Pancreas (tissue), 10 donors: Measurements from ENCODE around the gene ARNT2. TPM values are rescaled to one million over a fixed set of nuclear protein-coding genes. Genes with fewer than 3 reads are reported as not detected.

Experiments
- ATAC-seq, 4 donors: fragments of 200-7000 bp; cut with Tn5 transposase; one replicate each; pipeline versions ENCODE4 v1.8.0 to v1.9.1; 2020; ENCODE audit warnings: mild to moderate bottlenecking in 4 of 4, moderate library complexity in 4 of 4
- DNase-seq, 6 donors: peaks; one replicate each; pipeline ENCODE4 v3.0.0-alpha.2; 2020
- FAIRE-seq: peaks from 2 replicates; lab custom pipeline; 2012; peaks lifted over from hg19 to GRCh38; lab: Jason Lieb, UNC
- H3K27ac ChIP-seq, 4 donors: fragments of 200-600 bp; sonication (generic); 1 replicate in 3 of 4; 2 replicates in 1 of 4; pipeline versions ENCODE4 v1.5.0 to v1.8.0; 2020
- H3K27me3 ChIP-seq, 4 donors: fragments of 200-600 bp; one replicate each; pipeline ENCODE4 v1.8.0; 2021
- H3K36me3 ChIP-seq, 3 donors: fragments of 200-600 bp; sonication (generic) in 1 of 3; one replicate each; pipeline versions ENCODE4 v1.5.0 to v1.8.0; 2020 to 2021
- H3K4me1 ChIP-seq, 3 donors: fragments of 200-600 bp; one replicate each; pipeline ENCODE4 v1.8.0; 2021
- H3K4me3 ChIP-seq, 4 donors: fragments of 200-600 bp; sonication (generic) in 2 of 4; one replicate each; pipeline versions ENCODE4 v1.5.0 to v1.8.0; 2020 to 2021
- H3K9me3 ChIP-seq, 4 donors: fragments of 200-600 bp; one replicate each; pipeline ENCODE4 v1.8.0; 2021
- WGBS, 2 donors: extraction: QIAGEN DNeasy Blood & Tissue Kit; methylation state at CpG; one replicate each; pipeline ENCODE4 v1.1.7; 2013; 5-methylcytosine and 5-hydroxymethylcytosine counted together
- intact Hi-C, 3 donors: fragments of 100-400 bp; cut with DNase I; formaldehyde crosslinking; loops; one replicate each; pipeline versions ENCODE4 v1.11.1 to v1.14.2; 2022
- polyA plus RNA-seq, 2 donors: library from polyadenylated mRNA; stranded (reverse); fragments of 200-250 nt; gene quantifications; one replicate each; pipeline ENCODE4 v1.2.3, GENCODE V29; 2013
- total RNA-seq, 6 donors: library from RNA; stranded (reverse); fragmentation: NEBNext Ultra II Directional in 4 of 6; extraction: Animal tissue kit (Norgen Biotek cat#: 25700) in 4 of 6; gene quantifications; one replicate each; pipeline versions ENCODE4 v1.2.1 to v1.2.4, GENCODE V29; 2021 to 2023
- TF ChIP-seq, protein P1 (sequence below), 4 donors: fragments of 200-600 bp; sonication (generic) in 3 of 4; IDR thresholded peaks; one replicate each; pipeline versions ENCODE4 v1.5.0 to v1.8.0; 2021; ENCODE audit warnings: antibody characterized with exemption in 4 of 4
- donor health status: healthy with polysubstance abuse.
- donor health status: DM: no; HTN: no; CAD: no; lungs with moderate emphysema.
- donor health status: DM: no; HTN: no; CAD: no.
- donor health status: control.
- donor health status: control.
- donor health status: Bipolar disorder and iron deficiency.
- donor health status: DM: yes; HTN: yes; CAD: no.
- donor health status: DM: no; HTN: no; CAD: no.
- donor health status: DM: no; HTN: no; CAD: no.
- donor health status: DM: yes; HTN: yes; CAD: no.

ARNT2 gene
- total and polyA plus RNA-seq, 8 donors: 2.1 to 18.1 (median 5.4) TPM

DNA sequence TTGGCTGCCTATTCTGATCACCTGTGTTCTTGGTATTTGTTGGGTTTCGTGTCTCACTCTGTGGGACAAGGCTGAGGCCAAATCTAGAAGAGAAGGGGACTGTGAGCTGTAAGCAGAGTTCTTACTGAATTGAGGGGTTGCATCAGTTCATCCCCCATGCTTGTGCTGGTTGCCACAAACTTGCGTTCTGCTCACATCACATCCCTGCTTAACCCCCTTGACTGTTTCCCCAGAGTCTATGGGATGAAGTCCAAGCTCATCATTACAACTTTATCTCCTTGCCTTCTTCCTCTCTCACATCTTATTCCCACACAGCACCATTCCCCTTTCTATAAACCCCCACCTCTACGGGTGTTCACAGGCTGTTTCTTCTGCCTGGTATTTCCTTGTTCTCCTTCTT, 147.2 kb downstream of the ARNT2 start:
- Histone ChIP-seq H3K9me3 (no peaks in the 10 kb centered on the region), H3K4me1 (no peaks in the 10 kb centered on the region), H3K4me3 (no peak overlapping the region), H3K27ac (no peak overlapping the region), H3K36me3 (no peaks in the 10 kb centered on the region), H3K27me3 (no peaks in the 10 kb centered on the region)
- no peak for DNase-seq
- 85 to 89% methylated on average over 3 of the region's 3 CpGs for WGBS, 2 donors
- FAIRE-seq: no peak
- no peak for ATAC-seq
- TF ChIP-seq, protein P1, sequence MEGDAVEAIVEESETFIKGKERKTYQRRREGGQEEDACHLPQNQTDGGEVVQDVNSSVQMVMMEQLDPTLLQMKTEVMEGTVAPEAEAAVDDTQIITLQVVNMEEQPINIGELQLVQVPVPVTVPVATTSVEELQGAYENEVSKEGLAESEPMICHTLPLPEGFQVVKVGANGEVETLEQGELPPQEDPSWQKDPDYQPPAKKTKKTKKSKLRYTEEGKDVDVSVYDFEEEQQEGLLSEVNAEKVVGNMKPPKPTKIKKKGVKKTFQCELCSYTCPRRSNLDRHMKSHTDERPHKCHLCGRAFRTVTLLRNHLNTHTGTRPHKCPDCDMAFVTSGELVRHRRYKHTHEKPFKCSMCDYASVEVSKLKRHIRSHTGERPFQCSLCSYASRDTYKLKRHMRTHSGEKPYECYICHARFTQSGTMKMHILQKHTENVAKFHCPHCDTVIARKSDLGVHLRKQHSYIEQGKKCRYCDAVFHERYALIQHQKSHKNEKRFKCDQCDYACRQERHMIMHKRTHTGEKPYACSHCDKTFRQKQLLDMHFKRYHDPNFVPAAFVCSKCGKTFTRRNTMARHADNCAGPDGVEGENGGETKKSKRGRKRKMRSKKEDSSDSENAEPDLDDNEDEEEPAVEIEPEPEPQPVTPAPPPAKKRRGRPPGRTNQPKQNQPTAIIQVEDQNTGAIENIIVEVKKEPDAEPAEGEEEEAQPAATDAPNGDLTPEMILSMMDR (IDR thresholded peaks at IDR 0.05): no peak
- intact Hi-C loops: no loop called here

DNA sequence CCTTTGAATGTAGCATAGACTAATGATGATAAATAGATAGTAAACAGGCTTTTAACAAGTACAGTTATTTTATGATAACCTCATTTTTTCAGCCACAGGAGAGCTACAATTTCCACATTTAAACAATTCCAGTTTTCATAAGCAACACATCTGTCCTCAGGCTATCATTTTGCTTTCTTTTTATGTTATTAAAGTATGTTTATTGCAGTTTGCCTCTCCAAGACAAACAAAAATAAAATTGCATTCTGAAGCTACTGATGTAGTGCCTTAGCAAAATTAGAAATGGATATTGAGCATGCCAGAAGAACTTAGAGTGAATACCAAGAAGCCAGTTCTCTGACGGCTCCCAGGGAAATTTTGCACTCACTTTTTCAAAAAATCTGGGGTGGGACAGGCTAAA, 150.4 kb downstream of the ARNT2 start:
- H3K9me3 ChIP-seq: no peaks in the 10 kb centered on the region
- FAIRE-seq (no peak), DNase-seq (no peak), ATAC-seq (no peak)
- no peaks in the 10 kb centered on the region for H3K27me3 ChIP-seq
- H3K27ac ChIP-seq: no peak overlapping the region
- intact Hi-C loops: no loop called here
- 95 to 96% methylated on average over 1 of the region's 1 CpG for WGBS, 2 donors
- TF ChIP-seq, protein P1 (IDR thresholded peaks at IDR 0.05): no peak
- H3K4me3 ChIP-seq: no peak overlapping the region
- H3K4me1 ChIP-seq: no peaks in the 10 kb centered on the region
- H3K36me3 ChIP-seq: no peaks in the 10 kb centered on the region

DNA sequence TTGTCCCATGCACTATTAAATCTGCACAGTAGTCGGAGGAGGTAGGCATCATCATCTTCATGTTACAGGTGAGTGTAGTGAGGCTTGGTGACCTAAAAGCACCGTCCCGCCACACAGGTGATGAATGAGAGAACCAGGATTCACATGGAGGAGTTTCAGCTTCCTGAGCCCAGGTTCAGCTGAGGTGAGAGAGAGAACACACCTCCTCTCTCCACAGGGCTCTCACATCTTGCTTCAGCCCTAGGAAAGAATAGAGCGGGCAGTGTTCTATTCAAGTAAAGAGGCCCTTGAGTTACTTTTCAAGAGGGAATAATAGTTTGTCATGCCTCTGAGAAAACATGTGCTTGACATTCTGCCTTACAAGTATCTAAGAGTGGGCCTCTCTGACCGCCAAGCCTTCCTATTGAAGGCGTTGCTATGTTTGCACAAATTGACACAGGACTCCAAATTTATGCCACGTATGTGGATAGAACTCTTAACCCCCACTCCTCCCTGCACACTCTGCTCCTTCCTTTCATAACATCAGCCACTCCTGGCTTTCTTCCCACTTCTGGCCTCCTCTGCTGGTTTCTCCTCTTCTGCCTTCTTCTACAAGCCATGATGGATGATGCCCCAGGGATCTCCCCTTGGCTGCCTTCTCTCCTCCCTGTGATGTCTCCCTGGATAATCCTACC, 152.6 kb downstream of the ARNT2 start:
- DNase-seq: no peak
- TF ChIP-seq, protein P1 (IDR thresholded peaks at IDR 0.05): no peak
- H3K4me3 ChIP-seq: no peak overlapping the region
- FAIRE-seq: no peak
- no peak for ATAC-seq
- no peaks in the 10 kb centered on the region for H3K4me1 ChIP-seq
- 87 to 88% methylated on average over 7 of the region's 7 CpGs for WGBS, 2 donors
- H3K9me3 ChIP-seq: no peaks in the 10 kb centered on the region
- H3K27ac ChIP-seq: no peak overlapping the region
- H3K27me3 ChIP-seq: no peaks in the 10 kb centered on the region
- intact Hi-C loops: no loop called here
- H3K36me3 ChIP-seq: no peaks in the 10 kb centered on the region

DNA sequence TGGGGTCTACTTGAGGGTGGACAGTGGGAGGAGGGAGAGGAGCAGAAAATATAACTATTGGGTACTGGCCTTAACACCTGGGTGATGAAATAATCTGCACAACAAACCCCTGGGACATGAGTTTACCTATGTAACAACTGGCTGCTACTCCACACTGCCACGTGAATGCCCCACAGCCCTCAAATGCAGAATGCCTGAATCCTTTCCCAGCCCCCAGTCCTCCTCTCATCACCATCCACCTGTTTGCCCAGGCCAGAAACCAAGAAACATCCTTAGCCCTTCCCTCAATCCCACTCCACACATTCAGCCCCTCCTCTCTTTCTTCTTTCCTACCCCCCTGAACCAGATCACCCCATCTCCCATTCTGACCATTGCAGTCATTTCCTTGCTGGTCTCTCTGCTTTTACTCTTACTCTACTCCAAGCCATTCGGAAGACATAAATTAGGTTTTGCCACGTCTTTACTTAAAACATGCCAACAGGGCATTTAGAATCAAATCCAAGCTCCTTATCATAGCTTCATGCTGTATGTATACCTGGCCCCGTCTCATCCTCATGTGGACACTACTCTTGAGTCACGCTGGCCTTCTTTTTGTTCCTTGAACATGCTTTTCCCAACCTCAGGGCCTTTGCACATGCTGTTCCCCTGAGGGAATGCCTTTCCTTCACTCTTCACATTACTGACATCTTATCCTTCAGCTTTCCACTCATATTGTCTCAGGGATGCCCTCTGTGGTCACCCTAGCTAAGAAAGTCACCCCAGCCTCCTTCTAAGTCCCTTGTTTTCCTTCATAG, 153.5 kb downstream of the ARNT2 start:
- no peak for FAIRE-seq
- no peak overlapping the region for H3K27ac ChIP-seq

More for the DNA sequence above, 153.5 kb downstream of the ARNT2 start:
- ATAC-seq (no peak), DNase-seq (no peak)
- intact Hi-C loops: no loop called here
- 80 to 93% methylated on average over 5 of the region's 5 CpGs for WGBS, 2 donors
- TF ChIP-seq, protein P1 (IDR thresholded peaks at IDR 0.05): no peak
- no peaks in the 10 kb centered on the region for H3K4me1 ChIP-seq
- H3K36me3 ChIP-seq: no peaks in the 10 kb centered on the region
- no peaks in the 10 kb centered on the region for H3K27me3 ChIP-seq
- no peak overlapping the region for H3K4me3 ChIP-seq
- H3K9me3 ChIP-seq: no peaks in the 10 kb centered on the region
